ENCODE results near the gene ZNF665.

DNA sequence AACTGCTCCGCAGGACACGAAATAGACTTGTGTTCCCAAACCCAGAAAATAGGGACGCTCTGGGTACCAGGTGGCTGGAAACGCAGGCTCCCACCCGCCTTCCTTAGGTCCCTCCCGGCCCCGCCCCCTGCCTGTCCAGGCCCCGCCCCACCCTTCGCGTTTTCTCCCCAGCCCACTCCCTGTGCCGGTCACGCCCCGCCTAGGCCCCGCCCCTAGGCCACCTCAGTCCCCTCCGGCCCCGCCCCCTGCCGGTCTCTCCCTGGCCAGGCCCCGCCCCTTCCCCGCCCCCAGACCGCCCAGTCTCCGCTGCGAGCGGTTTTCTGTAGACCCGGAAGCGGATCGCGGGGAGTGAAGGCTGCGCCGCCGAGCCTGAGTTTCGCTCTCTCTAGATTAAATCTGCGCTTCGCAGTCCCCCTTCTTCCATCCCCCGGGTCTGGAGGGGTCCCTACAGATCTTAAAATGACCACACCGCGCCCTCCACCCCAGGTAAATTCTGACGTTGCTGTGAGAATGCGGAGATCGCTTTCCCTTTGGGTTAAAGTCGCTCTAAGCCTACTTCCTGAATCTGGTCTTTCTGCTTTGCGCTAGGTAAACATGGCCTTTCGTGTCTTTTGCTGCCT is 3.7 kb upstream of the ZNF665 start:
- TF ChIP-seq CTCF (IDR thresholded peaks at IDR 0.05; ENCODE audit: low read depth, low read length, poor library complexity, severe bottlenecking) (no peak), EZH2phosphoT487 (IDR thresholded peaks at IDR 0.05; ENCODE audit: borderline replicate concordance, low read length) (no peak)
